ENCODE measurements around the gene SLC16A13. TPM values are rescaled to one million over a fixed set of nuclear protein-coding genes. Genes with fewer than 3 reads are reported as not detected.

SLC16A13 gene
- total RNA-seq, 6 experiments from 2014 or later, result 14.7 to 66.4 (median 39.5) TPM

DNA sequence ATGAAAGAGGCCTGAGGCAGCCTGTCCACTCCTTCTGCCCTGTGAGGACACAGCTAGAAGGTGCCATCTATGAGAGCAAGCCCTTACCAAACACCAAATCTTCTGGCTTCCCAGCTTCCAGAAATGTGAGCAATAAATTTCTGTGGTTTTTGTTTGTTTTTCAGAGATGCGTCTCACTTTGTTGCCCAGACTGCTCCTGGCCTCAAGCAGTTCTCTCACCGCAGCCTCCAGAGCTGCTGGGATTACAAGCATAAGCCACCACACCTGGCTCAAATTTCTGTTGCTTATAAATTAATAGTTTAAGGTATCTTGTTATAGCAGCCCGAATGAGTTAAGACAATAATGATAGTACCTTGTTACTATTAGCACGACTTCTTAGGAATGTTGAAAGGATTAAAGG lies 20.6 kb downstream of the SLC16A13 start:
- DNase-seq (no peak), ATAC-seq (no peak)
- Histone ChIP-seq H3K9me3 (no peaks in the 10 kb centered on the region), H3K4me1 (no peaks in the 10 kb centered on the region), H3K36me3 (no peaks in the 10 kb centered on the region), H3K27ac (no peak overlapping the region), H3K4me3 (no peak overlapping the region), H3K27me3 (no peaks in the 10 kb centered on the region)
- intact Hi-C loops (cut with DNase I), result no loop called here
- 84% methylated on average over 4 of the region's 4 CpGs for WGBS (ENCODE audit: insufficient coverage, low coverage, low lambda C conversion rate, missing lambda C conversion rate)
- TF ChIP-seq, protein P1, sequence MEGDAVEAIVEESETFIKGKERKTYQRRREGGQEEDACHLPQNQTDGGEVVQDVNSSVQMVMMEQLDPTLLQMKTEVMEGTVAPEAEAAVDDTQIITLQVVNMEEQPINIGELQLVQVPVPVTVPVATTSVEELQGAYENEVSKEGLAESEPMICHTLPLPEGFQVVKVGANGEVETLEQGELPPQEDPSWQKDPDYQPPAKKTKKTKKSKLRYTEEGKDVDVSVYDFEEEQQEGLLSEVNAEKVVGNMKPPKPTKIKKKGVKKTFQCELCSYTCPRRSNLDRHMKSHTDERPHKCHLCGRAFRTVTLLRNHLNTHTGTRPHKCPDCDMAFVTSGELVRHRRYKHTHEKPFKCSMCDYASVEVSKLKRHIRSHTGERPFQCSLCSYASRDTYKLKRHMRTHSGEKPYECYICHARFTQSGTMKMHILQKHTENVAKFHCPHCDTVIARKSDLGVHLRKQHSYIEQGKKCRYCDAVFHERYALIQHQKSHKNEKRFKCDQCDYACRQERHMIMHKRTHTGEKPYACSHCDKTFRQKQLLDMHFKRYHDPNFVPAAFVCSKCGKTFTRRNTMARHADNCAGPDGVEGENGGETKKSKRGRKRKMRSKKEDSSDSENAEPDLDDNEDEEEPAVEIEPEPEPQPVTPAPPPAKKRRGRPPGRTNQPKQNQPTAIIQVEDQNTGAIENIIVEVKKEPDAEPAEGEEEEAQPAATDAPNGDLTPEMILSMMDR (IDR thresholded peaks at IDR 0.05), result no peak
- no peak for TF ChIP-seq POLR2A (IDR thresholded peaks at IDR 0.05)

- Histone ChIP-seq H3K36me3 (no peaks in the 10 kb centered on the region), H3K4me1 (no peaks in the 10 kb centered on the region), H3K9me3 (no peaks in the 10 kb centered on the region), H3K27ac (no peak overlapping the region), H3K4me3 (no peak overlapping the region), H3K27me3 (no peaks in the 10 kb centered on the region)
- intact Hi-C loops (cut with DNase I), result no loop called here
- DNase-seq (no peak), ATAC-seq (peak; percentile 33 to 78 (median 50))
- WGBS (ENCODE audit: insufficient coverage, low coverage, low lambda C conversion rate, missing lambda C conversion rate), result 58% methylated on average over 7 of the region's 7 CpGs
- TF ChIP-seq POLR2A (IDR thresholded peaks at IDR 0.05), result no peak
- TF ChIP-seq, protein P1 (IDR thresholded peaks at IDR 0.05), result no peak
Observed at GRCh38 chr17:7058831-7059447, 23.1 kb downstream of the SLC16A13 start.

- peak in 3 of 4 donors; percentile 6 to 77 (median 67) for ATAC-seq
- no peaks in the 10 kb centered on the region for H3K36me3 ChIP-seq
- intact Hi-C loops (cut with DNase I), result no loop called here
- WGBS (ENCODE audit: insufficient coverage, low coverage, low lambda C conversion rate, missing lambda C conversion rate), result 45% methylated on average over 5 of the region's 6 CpGs
- DNase-seq, result peak in 2 of 3 donors; percentile 19 to 47
- H3K27me3 ChIP-seq, result no peaks in the 10 kb centered on the region
- TF ChIP-seq POLR2A (IDR thresholded peaks at IDR 0.05), result no peak
- TF ChIP-seq, protein P1 (IDR thresholded peaks at IDR 0.05), result no peak
- no peaks in the 10 kb centered on the region for H3K9me3 ChIP-seq
- H3K4me1 ChIP-seq, result no peaks in the 10 kb centered on the region
- H3K27ac ChIP-seq, result no peak overlapping the region
- H3K4me3 ChIP-seq, result no peak overlapping the region
Observed at GRCh38 chr17:7060165-7060891, 24.5 kb downstream of the SLC16A13 start.

DNA sequence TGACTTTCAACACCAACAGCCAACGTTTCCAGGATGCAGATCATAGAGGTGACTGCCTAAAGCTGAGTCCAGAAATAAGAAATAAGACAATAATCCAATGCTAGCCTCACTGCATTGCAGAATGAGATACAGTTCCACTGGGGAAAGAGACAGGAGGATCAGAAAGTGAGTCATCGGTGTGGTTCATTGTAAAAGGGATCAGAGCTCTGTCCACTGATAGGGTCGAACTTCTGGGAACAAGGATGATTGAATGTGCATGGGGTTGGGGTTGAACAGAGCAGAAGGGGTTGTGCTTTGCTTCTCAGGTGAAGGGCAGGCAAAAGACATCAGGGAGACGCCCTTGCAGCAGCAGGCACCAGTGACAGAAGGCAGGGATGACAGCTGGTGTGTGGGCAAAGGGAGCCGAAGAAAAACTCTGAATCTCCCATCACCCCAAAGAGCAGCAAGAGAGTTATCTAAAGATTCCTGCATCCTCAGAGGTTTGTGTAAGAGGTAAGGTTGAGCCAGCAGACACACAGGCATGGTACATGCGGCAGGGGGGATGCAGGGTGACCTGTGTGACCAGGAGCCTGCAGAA lies 27.8 kb downstream of the SLC16A13 start:
- no peak overlapping the region for H3K4me3 ChIP-seq
- no peaks in the 10 kb centered on the region for H3K36me3 ChIP-seq
- no peaks in the 10 kb centered on the region for H3K4me1 ChIP-seq
- WGBS (ENCODE audit: insufficient coverage, low coverage, low lambda C conversion rate, missing lambda C conversion rate), result 62% methylated on average over 5 of the region's 6 CpGs
- H3K27ac ChIP-seq, result no peak overlapping the region
- no peak for ATAC-seq
- intact Hi-C loops (cut with DNase I), result no loop called here
- H3K9me3 ChIP-seq, result no peaks in the 10 kb centered on the region
- H3K27me3 ChIP-seq, result no peaks in the 10 kb centered on the region
- TF ChIP-seq, protein P1 (IDR thresholded peaks at IDR 0.05), result no peak
- no peak for TF ChIP-seq POLR2A (IDR thresholded peaks at IDR 0.05)
- DNase-seq, result peak in 1 of 3 donors; percentile 8

Measured in right lobe of liver (tissue), 6 donors.